ENCODE results near the gene TFRC.

TFRC gene

DNA sequence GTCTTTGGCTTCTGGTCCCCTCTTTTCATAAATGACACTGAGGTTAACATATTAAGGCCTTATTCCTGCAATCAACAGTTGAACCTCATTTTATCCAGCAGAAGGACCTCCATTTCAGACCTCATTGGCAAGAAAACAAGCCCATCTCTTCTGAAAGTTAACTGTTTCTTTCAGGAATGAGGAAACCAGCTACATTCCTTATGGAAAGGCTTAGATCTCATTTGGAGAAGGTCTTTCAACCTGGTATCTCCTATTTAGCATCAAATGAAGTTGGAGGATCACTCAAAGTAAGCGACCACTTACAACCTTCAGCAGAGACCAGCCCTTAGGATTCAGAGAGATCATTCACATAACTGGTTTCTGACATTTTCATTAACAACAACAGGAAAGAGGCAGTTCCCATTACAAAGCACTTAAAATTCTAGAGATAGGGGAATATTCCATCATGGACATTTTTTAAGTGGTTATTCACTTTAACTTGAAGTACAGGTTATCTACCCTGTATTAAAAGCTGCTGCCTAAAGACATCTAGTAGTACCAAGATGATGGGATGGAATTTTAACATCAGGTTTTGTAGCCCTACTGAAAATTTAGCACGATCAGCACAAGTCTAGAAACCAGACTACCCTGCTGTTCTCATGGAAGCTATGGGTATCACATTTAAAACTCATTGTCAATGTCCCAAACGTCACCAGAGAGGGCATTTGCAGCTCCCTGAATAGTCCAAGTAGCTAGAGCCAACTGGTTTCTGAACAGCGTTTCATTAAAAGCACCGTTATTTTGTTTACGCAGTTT lies 30.4 kb downstream of the TFRC start:
- Histone ChIP-seq H3K79me2 (no peaks in the 10 kb centered on the region), H3K9ac (no peak overlapping the region), H3K9me3 (ENCODE audit: control insufficient read depth, low read length) (no peaks in the 10 kb centered on the region), H3K27ac (no peak overlapping the region), H2AFZ (no peak overlapping the region), H3K4me2 (ENCODE audit: low read length) (no peak overlapping the region), H3K36me3 (ENCODE audit: control insufficient read depth, insufficient read depth, low read length) (no peaks in the 10 kb centered on the region), H3K27me3 (ENCODE audit: control insufficient read depth, insufficient read depth, low read length) (no peaks in the 10 kb centered on the region), H3K4me3 (ENCODE audit: low read depth, low read length) (no peak overlapping the region), H3K4me1 (no peaks in the 10 kb centered on the region)
- TF ChIP-seq, protein P1, sequence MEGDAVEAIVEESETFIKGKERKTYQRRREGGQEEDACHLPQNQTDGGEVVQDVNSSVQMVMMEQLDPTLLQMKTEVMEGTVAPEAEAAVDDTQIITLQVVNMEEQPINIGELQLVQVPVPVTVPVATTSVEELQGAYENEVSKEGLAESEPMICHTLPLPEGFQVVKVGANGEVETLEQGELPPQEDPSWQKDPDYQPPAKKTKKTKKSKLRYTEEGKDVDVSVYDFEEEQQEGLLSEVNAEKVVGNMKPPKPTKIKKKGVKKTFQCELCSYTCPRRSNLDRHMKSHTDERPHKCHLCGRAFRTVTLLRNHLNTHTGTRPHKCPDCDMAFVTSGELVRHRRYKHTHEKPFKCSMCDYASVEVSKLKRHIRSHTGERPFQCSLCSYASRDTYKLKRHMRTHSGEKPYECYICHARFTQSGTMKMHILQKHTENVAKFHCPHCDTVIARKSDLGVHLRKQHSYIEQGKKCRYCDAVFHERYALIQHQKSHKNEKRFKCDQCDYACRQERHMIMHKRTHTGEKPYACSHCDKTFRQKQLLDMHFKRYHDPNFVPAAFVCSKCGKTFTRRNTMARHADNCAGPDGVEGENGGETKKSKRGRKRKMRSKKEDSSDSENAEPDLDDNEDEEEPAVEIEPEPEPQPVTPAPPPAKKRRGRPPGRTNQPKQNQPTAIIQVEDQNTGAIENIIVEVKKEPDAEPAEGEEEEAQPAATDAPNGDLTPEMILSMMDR (IDR thresholded peaks at IDR 0.05), result no peak

DNA sequence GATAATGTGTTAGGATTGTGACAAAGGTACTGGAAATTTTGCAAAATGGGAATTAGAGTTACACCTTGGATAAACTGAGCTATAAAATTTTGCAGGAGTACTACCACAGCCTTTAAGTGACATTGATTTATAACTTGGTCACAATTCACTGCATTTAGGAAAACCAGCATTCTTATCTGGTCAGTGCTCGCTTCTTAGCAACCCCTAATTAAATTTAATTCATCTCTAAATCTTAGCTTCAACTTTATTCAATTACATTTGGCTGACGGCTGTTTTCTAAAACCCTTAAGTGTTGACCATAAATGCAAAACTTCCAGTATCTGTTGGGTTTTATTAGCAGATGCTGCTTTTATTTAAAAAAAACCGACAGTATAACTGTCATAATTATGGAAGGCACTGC lies 31.3 kb downstream of the TFRC start:
- no peak overlapping the region for H3K4me2 ChIP-seq (ENCODE audit: low read length)
- H3K9me3 ChIP-seq (ENCODE audit: control insufficient read depth, low read length), result no peaks in the 10 kb centered on the region
- TF ChIP-seq, protein P1 (IDR thresholded peaks at IDR 0.05), result no peak
- H3K27me3 ChIP-seq (ENCODE audit: control insufficient read depth, insufficient read depth, low read length), result no peaks in the 10 kb centered on the region
- no peaks in the 10 kb centered on the region for H3K36me3 ChIP-seq (ENCODE audit: control insufficient read depth, insufficient read depth, low read length)
- H3K4me1 ChIP-seq, result no peaks in the 10 kb centered on the region
- no peak overlapping the region for H3K27ac ChIP-seq
- no peak overlapping the region for H3K9ac ChIP-seq
- no peak overlapping the region for H2AFZ ChIP-seq
- H3K79me2 ChIP-seq, result no peaks in the 10 kb centered on the region
- no peak overlapping the region for H3K4me3 ChIP-seq (ENCODE audit: low read depth, low read length)

DNA sequence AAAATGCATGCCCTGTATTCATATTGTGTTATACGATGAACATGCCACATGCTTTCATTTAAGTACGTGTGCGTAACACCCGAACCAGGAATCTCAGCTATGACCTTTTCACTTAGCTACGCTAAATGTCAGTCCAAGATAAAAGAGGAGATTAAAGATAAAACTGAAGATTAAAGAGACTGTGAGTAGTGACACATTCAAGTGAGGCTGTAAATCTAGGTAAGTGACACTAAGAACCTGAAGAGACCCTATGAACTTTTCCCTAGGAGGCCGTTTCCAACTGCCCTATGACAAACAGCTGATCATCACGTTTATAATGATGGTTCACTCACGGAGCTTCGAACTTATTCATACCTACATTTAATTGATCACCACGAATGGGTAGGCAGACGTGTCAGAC lies 32.2 kb downstream of the TFRC start:
- Histone ChIP-seq H3K79me2 (no peaks in the 10 kb centered on the region), H2AFZ (no peak overlapping the region), H3K27me3 (ENCODE audit: control insufficient read depth, insufficient read depth, low read length) (no peaks in the 10 kb centered on the region), H3K4me2 (ENCODE audit: low read length) (no peak overlapping the region), H3K36me3 (ENCODE audit: control insufficient read depth, insufficient read depth, low read length) (no peaks in the 10 kb centered on the region), H3K27ac (no peak overlapping the region), H3K9ac (no peak overlapping the region), H3K4me1 (no peaks in the 10 kb centered on the region), H3K4me3 (ENCODE audit: low read depth, low read length) (no peak overlapping the region), H3K9me3 (ENCODE audit: control insufficient read depth, low read length) (no peaks in the 10 kb centered on the region)
- TF ChIP-seq, protein P1 (IDR thresholded peaks at IDR 0.05), result no peak

DNA sequence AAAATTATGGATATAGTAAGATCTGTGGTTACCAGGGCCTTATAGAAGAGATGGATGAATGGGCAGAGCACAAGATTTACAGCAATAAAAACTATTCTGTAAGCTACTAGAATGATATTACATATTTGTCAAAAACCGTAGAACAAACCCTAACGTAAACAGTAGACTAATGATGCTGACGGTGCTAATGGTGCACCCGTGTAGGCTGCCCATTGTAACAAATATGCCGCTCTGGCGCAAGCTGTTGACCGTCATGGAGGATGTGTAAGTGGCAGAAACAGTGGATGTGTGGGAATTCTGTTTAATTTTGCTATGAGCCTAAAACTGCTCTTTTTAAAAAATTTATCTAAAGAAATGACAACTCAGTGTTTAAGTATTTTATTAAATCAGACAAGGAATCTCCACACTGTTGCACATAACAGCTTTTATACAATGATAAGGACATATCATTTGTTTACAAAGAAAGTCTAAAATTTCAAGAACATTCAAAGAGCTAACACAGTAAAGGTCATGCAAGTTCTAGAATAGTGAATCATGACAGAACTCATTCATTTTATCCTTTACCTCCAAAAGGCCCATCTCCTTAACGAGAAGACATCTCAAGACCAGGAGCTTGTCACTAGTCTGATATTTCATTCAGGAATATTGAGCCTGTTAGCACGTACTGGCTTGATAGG lies 32.8 kb downstream of the TFRC start:
- H3K9ac ChIP-seq, result no peak overlapping the region
- H3K4me2 ChIP-seq (ENCODE audit: low read length), result no peak overlapping the region
- no peaks in the 10 kb centered on the region for H3K9me3 ChIP-seq (ENCODE audit: control insufficient read depth, low read length)
- H3K36me3 ChIP-seq (ENCODE audit: control insufficient read depth, insufficient read depth, low read length), result no peaks in the 10 kb centered on the region
- no peaks in the 10 kb centered on the region for H3K27me3 ChIP-seq (ENCODE audit: control insufficient read depth, insufficient read depth, low read length)
- no peak overlapping the region for H3K4me3 ChIP-seq (ENCODE audit: low read depth, low read length)
- no peaks in the 10 kb centered on the region for H3K79me2 ChIP-seq
- H3K4me1 ChIP-seq, result no peaks in the 10 kb centered on the region
- H2AFZ ChIP-seq, result no peak overlapping the region
- H3K27ac ChIP-seq, result no peak overlapping the region
- TF ChIP-seq, protein P1 (IDR thresholded peaks at IDR 0.05), result no peak

Data from parathyroid adenoma (tissue), 2 donors.